Panc1 (cell line): ENCODE data around the gene BTNL8. TPM values are rescaled to one million over a fixed set of nuclear protein-coding genes. Genes with fewer than 3 reads are reported as not detected.

Experiments used
- ATAC-seq: fragments of 200-7000 bp; cut with Tn5 transposase; 2 replicates; pipeline ENCODE4 v1.9.1; 2020; ENCODE audit warnings: mild to moderate bottlenecking, moderate library complexity
- BruUV-seq: library from RNA; stranded (reverse); fragments of 400-500 nt; replicated peaks from 2 replicates; lab custom pipeline; 2021; lab: Mats Ljungman, UMichigan
- CTCF ChIA-PET: fragments of 300-600 bp; sonication (Branson Sonifier 250); formaldehyde crosslinking; loops from one replicate; lab custom pipeline; 2022; ENCODE audit warnings: antibody characterized with exemption; lab: Charles Lee
- POLR2A ChIA-PET: fragments of 300-600 bp; sonication (Branson Sonifier 250); formaldehyde crosslinking; loops from one replicate; lab custom pipeline; 2022; ENCODE audit warnings: antibody characterized with exemption; lab: Charles Lee
- DNase-seq: peaks from one replicate; pipeline ENCODE4 v3.0.0-alpha.2; 2010; ENCODE audit warnings: low read depth, low spot score
- H3K27ac ChIP-seq: 2 replicates; pipeline ENCODE4 v1.5.1; 2011; ENCODE audit warnings: mild to moderate bottlenecking, low read length, inconsistent platforms
- H3K27me3 ChIP-seq: fragments of 200-500 bp; sonication (Bioruptor generic); 2 replicates; pipeline ENCODE4 v1.6.0; 2014; ENCODE audit warnings: low read length, inconsistent platforms; ENCODE audit not compliant: control insufficient read depth, insufficient read depth
- H3K36me3 ChIP-seq: fragments of 200-500 bp; sonication (Bioruptor generic); 2 replicates; pipeline ENCODE4 v1.5.1; 2014; ENCODE audit warnings: inconsistent platforms, mild to moderate bottlenecking, low read length, moderate library complexity; ENCODE audit not compliant: control insufficient read depth, insufficient read depth
- H3K4me1 ChIP-seq: 2 replicates; pipeline ENCODE4 v1.5.1; 2011; ENCODE audit warnings: inconsistent platforms, mild to moderate bottlenecking, low read length, moderate library complexity; ENCODE audit not compliant: control insufficient read depth, insufficient read depth
- H3K4me3 ChIP-seq, 2 experiments: 2 replicates each; pipeline ENCODE4 v1.5.1; 2011 to 2012; ENCODE audit warnings: low read depth in 2 of 2, low read length in 2 of 2, mild to moderate bottlenecking in 2 of 2, inconsistent platforms in 1 of 2, moderate library complexity in 1 of 2
- H3K9me3 ChIP-seq: fragments of 200-500 bp; sonication (Bioruptor generic); 2 replicates; pipeline ENCODE4 v1.5.1; 2014; ENCODE audit warnings: low read depth, mild to moderate bottlenecking, inconsistent platforms, low read length, moderate library complexity; ENCODE audit not compliant: control insufficient read depth, insufficient read depth
- POLR2AphosphoS5 ChIP-seq: IDR thresholded peaks from 2 replicates; pipeline ENCODE4 v1.6.1; 2012; ENCODE audit warnings: mild to moderate bottlenecking, low read depth, low read length, moderate library complexity
- SIN3A ChIP-seq: IDR thresholded peaks from 2 replicates; pipeline ENCODE4 v1.6.1; 2012; ENCODE audit warnings: low read depth, mild to moderate bottlenecking, low read length, moderate library complexity, borderline replicate concordance; ENCODE audit not compliant: insufficient read depth
- TCF7L2 ChIP-seq: IDR thresholded peaks from 2 replicates; pipeline ENCODE4 v1.6.1; 2011; ENCODE audit warnings: mild to moderate bottlenecking, low read depth, low read length, inconsistent platforms
- in situ Hi-C: cut with HindIII; loops from 2 replicates; pipeline ENCODE4 v1.10.0; 2016; ENCODE audit warnings: low sequenced_read_pairs, low pct_unique_long_range_greater_than_20kb
- intact Hi-C: fragments of 100-400 bp; cut with micrococcal nuclease; formaldehyde crosslinking; loops from one replicate; pipeline ENCODE4 v1.10.0; 2022; ENCODE audit not compliant: unreplicated experiment
- total RNA-seq: library from RNA; stranded (reverse); gene quantifications from one replicate; pipeline ENCODE4 v1.2.1, GENCODE V29; 2021; ENCODE audit not compliant: unreplicated experiment
- TF ChIP-seq, protein P1 (sequence below): fragments of 450-650 bp; IDR thresholded peaks from 2 replicates; pipeline ENCODE4 v1.5.1; 2017; ENCODE audit warnings: mild to moderate bottlenecking
- TF ChIP-seq, protein P2 (sequence below), 2 experiments: IDR thresholded peaks; 2 replicates each; pipeline ENCODE4 v1.6.1; 2011 to 2012; ENCODE audit warnings: low read depth in 2 of 2, control low read depth in 1 of 2, low read length in 1 of 2, mild to moderate bottlenecking in 1 of 2, moderate library complexity in 1 of 2; ENCODE audit not compliant: insufficient read depth in 1 of 2

Gene BTNL8
- total RNA-seq, 1 experiment from 2014 or later, result not detected

DNA sequence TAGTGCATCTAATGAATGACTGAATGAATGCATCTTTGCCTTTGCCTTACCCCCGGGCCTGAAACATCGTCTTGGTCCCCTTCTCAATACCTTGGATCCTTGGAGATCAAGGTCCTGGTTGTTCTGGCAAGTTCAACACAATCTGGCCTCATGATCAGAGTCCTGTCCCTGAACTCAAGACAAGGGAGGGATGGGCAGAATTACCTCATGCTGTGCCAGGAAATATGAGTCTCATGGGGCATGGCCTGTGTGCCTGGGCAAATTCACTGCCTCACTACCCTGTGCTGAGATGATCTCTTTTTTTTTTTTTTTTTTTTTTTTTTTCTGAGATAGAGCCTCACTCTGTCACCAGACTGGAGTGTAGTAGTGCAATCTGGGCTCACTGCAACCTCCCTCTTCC is 89.1 kb downstream of the BTNL8 start:
- DNase-seq (no peak), ATAC-seq (no peak)
- CTCF ChIA-PET, result no interaction called here
- POLR2A ChIA-PET, result no interaction called here
- Histone ChIP-seq H3K27me3 (no peaks in the 10 kb centered on the region), H3K4me3 (no peak overlapping the region), H3K36me3 (no peaks in the 10 kb centered on the region), H3K4me1 (no peaks in the 10 kb centered on the region), H3K27ac (no peak overlapping the region), H3K9me3 (no peaks in the 10 kb centered on the region)
- intact Hi-C loops (no loop called here), in situ Hi-C loops (no loop called here)
- no TSS peak for BruUV-seq
- no peak for TF ChIP-seq POLR2AphosphoS5
- TF ChIP-seq, protein P1, sequence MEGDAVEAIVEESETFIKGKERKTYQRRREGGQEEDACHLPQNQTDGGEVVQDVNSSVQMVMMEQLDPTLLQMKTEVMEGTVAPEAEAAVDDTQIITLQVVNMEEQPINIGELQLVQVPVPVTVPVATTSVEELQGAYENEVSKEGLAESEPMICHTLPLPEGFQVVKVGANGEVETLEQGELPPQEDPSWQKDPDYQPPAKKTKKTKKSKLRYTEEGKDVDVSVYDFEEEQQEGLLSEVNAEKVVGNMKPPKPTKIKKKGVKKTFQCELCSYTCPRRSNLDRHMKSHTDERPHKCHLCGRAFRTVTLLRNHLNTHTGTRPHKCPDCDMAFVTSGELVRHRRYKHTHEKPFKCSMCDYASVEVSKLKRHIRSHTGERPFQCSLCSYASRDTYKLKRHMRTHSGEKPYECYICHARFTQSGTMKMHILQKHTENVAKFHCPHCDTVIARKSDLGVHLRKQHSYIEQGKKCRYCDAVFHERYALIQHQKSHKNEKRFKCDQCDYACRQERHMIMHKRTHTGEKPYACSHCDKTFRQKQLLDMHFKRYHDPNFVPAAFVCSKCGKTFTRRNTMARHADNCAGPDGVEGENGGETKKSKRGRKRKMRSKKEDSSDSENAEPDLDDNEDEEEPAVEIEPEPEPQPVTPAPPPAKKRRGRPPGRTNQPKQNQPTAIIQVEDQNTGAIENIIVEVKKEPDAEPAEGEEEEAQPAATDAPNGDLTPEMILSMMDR, result no peak
- TF ChIP-seq, protein P2, sequence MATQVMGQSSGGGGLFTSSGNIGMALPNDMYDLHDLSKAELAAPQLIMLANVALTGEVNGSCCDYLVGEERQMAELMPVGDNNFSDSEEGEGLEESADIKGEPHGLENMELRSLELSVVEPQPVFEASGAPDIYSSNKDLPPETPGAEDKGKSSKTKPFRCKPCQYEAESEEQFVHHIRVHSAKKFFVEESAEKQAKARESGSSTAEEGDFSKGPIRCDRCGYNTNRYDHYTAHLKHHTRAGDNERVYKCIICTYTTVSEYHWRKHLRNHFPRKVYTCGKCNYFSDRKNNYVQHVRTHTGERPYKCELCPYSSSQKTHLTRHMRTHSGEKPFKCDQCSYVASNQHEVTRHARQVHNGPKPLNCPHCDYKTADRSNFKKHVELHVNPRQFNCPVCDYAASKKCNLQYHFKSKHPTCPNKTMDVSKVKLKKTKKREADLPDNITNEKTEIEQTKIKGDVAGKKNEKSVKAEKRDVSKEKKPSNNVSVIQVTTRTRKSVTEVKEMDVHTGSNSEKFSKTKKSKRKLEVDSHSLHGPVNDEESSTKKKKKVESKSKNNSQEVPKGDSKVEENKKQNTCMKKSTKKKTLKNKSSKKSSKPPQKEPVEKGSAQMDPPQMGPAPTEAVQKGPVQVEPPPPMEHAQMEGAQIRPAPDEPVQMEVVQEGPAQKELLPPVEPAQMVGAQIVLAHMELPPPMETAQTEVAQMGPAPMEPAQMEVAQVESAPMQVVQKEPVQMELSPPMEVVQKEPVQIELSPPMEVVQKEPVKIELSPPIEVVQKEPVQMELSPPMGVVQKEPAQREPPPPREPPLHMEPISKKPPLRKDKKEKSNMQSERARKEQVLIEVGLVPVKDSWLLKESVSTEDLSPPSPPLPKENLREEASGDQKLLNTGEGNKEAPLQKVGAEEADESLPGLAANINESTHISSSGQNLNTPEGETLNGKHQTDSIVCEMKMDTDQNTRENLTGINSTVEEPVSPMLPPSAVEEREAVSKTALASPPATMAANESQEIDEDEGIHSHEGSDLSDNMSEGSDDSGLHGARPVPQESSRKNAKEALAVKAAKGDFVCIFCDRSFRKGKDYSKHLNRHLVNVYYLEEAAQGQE (IDR thresholded peaks at IDR 0.05; ENCODE audit: insufficient read depth in 1 of 2, low read depth in 2 of 2, low read length in 1 of 2), result no peak
- TF ChIP-seq SIN3A, result no peak
- no peak for TF ChIP-seq TCF7L2

DNA sequence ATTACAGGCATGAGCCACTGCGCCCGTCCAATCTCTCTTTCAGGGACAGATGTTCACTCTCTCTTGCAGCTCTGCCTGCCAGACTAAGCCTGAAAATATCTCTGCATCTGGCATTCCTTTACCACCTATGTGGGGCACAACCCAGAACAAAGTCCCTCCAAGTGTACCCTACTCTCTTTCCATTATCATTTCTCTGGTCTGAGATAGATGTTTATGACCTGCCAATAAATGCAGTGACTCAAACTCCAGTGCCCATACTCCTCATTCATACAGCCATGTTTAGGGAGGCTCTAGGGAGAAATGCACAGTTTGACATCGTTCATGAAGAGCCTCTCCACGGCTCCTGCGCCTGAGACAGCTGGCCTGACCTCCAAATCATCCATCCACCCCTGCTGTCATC is 89.6 kb downstream of the BTNL8 start, which contains the start of gene BTNL3:
Gene BTNL3, plus strand, starts transcription at position 255 of the 400 bp plus-strand sequence. CDS start 183 bp downstream, outside the sequence.
- intact Hi-C loops, result no loop called here
- Histone ChIP-seq H3K4me1 (no peaks in the 10 kb centered on the region), H3K27ac (no peak within 1 kb of the TSS), H3K27me3 (no peaks in the 10 kb centered on the region), H3K4me3 (no peak within 1 kb of the TSS), H3K9me3 (no peaks in the 10 kb centered on the region), H3K36me3 (no peaks in the 10 kb centered on the region)
- in situ Hi-C loops, result no loop called here
- ChIA-PET POLR2A (no interaction called here), CTCF (no interaction called here)
- TF ChIP-seq POLR2AphosphoS5, result no peak
- no peak for TF ChIP-seq TCF7L2
- no peak for TF ChIP-seq SIN3A
- TF ChIP-seq, protein P1, result no peak
- TF ChIP-seq, protein P2 (IDR thresholded peaks at IDR 0.05; ENCODE audit: insufficient read depth in 1 of 2, low read depth in 2 of 2, low read length in 1 of 2), result no peak
- no TSS peak for BruUV-seq
- ATAC-seq (no peak), DNase-seq (no peak)
